ENCODE measurements around the gene ENTPD2. TPM values are rescaled to one million over a fixed set of nuclear protein-coding genes. Genes with fewer than 3 reads are reported as not detected.
"Not testable (repeated sequence)": the region's sequence is repeated elsewhere in the genome, so short reads cannot be mapped to it uniquely, and the experiment has no call there.

Gene ENTPD2
- total RNA-seq, 4 donors from 2014 or later: 0.22 to 0.49 TPM; not detected in 2

- intact Hi-C loops (cut with DNase I): no loop called here
Observed at GRCh38 chr9:137006116-137007003, 47.5 kb downstream of the ENTPD2 start.

GRCh38 chr9:137004285-137004684 lies 49.6 kb downstream of the ENTPD2 start:
- H3K36me3 ChIP-seq; intact Hi-C loops (cut with DNase I); H3K27me3 ChIP-seq; H3K9me3 ChIP-seq; H3K4me3 ChIP-seq (replicated peaks in 1 of 3); H3K27ac ChIP-seq: not testable (repeated sequence)
- peak in 5 of 6 experiments; percentile 26 to 69 (median 57) for TF ChIP-seq CTCF (IDR thresholded peaks at IDR 0.05)
- WGBS, 2 donors: 25 to 42% methylated on average over 15 to 17 of the region's 17 CpGs
- H3K4me1 ChIP-seq: peaks cover 30 to 33% of the 10 kb centered on the region in 2 donors
- peak; percentile 67 to 72 for DNase-seq

More at GRCh38 chr9:137006116-137007003, 47.5 kb downstream of the ENTPD2 start:
- peak overlapping the region; percentile 59 to 84 (median 79) for H3K27ac ChIP-seq
- H3K9me3 ChIP-seq: no peaks in the 10 kb centered on the region
- DNase-seq: peak; percentile 75 to 91
- 56 to 59% methylated on average over 16 to 21 of the region's 24 CpGs for WGBS, 2 donors
- no peak overlapping the region for H3K4me3 ChIP-seq (replicated peaks in 1 of 3)
- H3K36me3 ChIP-seq: peaks cover 0 to 7% of the 10 kb centered on the region in 2 donors
- TF ChIP-seq CTCF (IDR thresholded peaks at IDR 0.05) (no peak), POLR2A (IDR thresholded peaks at IDR 0.05) (no peak)
- peaks cover 30 to 36% of the 10 kb centered on the region in 2 donors for H3K4me1 ChIP-seq
- H3K27me3 ChIP-seq: no peaks in the 10 kb centered on the region

- intact Hi-C loops (cut with DNase I): no loop called here
Observed at GRCh38 chr9:137002646-137003041, 51.2 kb downstream of the ENTPD2 start.

GRCh38 chr9:137001857-137002645 lies 51.8 kb downstream of the ENTPD2 start:
- intact Hi-C loops (cut with DNase I): no loop called here
- DNase-seq: no peak
- TF ChIP-seq POLR2A (IDR thresholded peaks at IDR 0.05): no peak
- TF ChIP-seq CTCF (IDR thresholded peaks at IDR 0.05): no peak
- Histone ChIP-seq H3K4me3 (replicated peaks in 1 of 3) (no peak overlapping the region), H3K27me3 (no peaks in the 10 kb centered on the region), H3K9me3 (no peaks in the 10 kb centered on the region), H3K36me3 (no peaks in the 10 kb centered on the region), H3K27ac (no peak overlapping the region), H3K4me1 (peaks cover 15 to 27% of the 10 kb centered on the region in 2 donors)
- WGBS, 2 donors: 86 to 93% methylated on average over 20 of the region's 20 CpGs

More at GRCh38 chr9:137002646-137003041, 51.2 kb downstream of the ENTPD2 start:
- H3K27ac ChIP-seq: no peak overlapping the region
- H3K4me1 ChIP-seq: peaks cover 17 to 27% of the 10 kb centered on the region in 2 donors
- H3K9me3 ChIP-seq: no peaks in the 10 kb centered on the region
- H3K27me3 ChIP-seq: no peaks in the 10 kb centered on the region
- H3K36me3 ChIP-seq: no peaks in the 10 kb centered on the region
- DNase-seq: no peak
- TF ChIP-seq POLR2A (IDR thresholded peaks at IDR 0.05) (no peak), CTCF (IDR thresholded peaks at IDR 0.05) (no peak)
- no peak overlapping the region for H3K4me3 ChIP-seq (replicated peaks in 1 of 3)
- 89% methylated on average over 10 of the region's 10 CpGs for WGBS, 2 donors
